ENCODE data around the gene RP9.

DNA sequence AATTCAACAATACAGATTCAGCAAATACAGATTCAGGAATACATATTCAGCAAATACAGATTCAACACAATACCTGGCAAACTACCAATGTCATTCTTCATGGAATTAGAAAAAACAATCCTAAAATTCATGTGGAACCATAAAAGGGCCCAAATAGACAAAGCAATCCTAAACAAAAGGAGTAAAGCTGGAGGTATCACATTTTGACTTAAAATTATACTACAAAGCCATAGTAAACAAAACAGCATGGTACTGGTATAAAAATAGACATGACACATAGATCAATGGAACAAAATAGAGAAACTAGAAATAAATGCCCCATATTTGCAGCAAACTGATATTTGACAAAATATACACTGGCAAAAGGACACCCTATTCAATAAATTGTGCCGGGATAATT is 43.2 kb downstream of the RP9 start:
- TF ChIP-seq, protein P1, sequence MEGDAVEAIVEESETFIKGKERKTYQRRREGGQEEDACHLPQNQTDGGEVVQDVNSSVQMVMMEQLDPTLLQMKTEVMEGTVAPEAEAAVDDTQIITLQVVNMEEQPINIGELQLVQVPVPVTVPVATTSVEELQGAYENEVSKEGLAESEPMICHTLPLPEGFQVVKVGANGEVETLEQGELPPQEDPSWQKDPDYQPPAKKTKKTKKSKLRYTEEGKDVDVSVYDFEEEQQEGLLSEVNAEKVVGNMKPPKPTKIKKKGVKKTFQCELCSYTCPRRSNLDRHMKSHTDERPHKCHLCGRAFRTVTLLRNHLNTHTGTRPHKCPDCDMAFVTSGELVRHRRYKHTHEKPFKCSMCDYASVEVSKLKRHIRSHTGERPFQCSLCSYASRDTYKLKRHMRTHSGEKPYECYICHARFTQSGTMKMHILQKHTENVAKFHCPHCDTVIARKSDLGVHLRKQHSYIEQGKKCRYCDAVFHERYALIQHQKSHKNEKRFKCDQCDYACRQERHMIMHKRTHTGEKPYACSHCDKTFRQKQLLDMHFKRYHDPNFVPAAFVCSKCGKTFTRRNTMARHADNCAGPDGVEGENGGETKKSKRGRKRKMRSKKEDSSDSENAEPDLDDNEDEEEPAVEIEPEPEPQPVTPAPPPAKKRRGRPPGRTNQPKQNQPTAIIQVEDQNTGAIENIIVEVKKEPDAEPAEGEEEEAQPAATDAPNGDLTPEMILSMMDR (IDR thresholded peaks at IDR 0.05), result no peak
- no peak for TF ChIP-seq POLR2A (IDR thresholded peaks at IDR 0.05)

Data from adrenal gland (tissue), 5 donors.